ENCODE data around the gene DES. TPM values are rescaled to one million over a fixed set of nuclear protein-coding genes. Genes with fewer than 3 reads are reported as not detected.

Gene DES
- total RNA-seq, 1 donor from 2014 or later: not detected

DNA sequence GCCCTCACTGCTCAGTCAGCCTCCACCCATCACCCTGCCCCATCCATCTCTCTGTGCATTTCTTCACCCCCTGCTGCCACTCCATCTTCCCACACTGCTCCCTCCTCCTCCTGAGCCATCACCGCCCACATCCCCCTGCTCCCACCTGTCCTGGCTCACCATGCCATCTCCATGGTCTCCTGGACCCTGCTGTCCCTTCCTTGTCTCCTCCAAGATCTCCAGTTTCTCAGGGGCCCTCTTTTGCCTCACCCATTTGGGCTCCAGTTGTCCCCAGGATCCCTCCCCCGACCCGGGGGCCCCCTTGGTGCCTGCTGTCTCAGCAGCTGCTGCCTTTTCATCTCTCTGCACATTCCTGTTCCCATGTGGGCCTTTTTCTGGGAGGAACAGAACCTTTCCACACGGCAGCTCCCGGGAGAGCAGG, 27.1 kb downstream of the DES start:
- no peaks in the 10 kb centered on the region for H3K36me3 ChIP-seq
- DNase-seq (ENCODE audit: low spot score): no peak
- H3K9ac ChIP-seq: no peak overlapping the region
- Mint-ChIP-seq H3K27me3 (ENCODE audit: insufficient read depth, low read depth) (peaks cover 8% of the 10 kb centered on the region), H3K4me1 (peaks cover 56% of the 10 kb centered on the region), H3K9me3 (no peaks in the 10 kb centered on the region), H3K36me3 (peaks cover 3% of the 10 kb centered on the region), H3K4me3 (peak overlapping the region; percentile 50), H3K27ac (no peak overlapping the region)
- H3K79me2 ChIP-seq (ENCODE audit: low read depth): no peaks in the 10 kb centered on the region
- no peak overlapping the region for H3K4me3 ChIP-seq
- H3K27me3 ChIP-seq: peaks cover 69% of the 10 kb centered on the region
- TF ChIP-seq EZH2phosphoT487 (IDR thresholded peaks at IDR 0.05) (no peak), EZH2 (IDR thresholded peaks at IDR 0.05) (no peak), CTCF (IDR thresholded peaks at IDR 0.05) (no peak)
- H3F3A ChIP-seq (ENCODE audit: low read depth): peaks cover 3% of the 10 kb centered on the region
- H2AFZ ChIP-seq (replicated peaks): no peak overlapping the region
- no peak overlapping the region for H3K27ac ChIP-seq
- H3K9me3 ChIP-seq (ENCODE audit: low read depth): no peaks in the 10 kb centered on the region
- H4K20me1 ChIP-seq (ENCODE audit: low read depth): no peaks in the 10 kb centered on the region
- peaks cover 19% of the 10 kb centered on the region for H3K4me1 ChIP-seq
- H3K4me2 ChIP-seq: no peak overlapping the region

DNA sequence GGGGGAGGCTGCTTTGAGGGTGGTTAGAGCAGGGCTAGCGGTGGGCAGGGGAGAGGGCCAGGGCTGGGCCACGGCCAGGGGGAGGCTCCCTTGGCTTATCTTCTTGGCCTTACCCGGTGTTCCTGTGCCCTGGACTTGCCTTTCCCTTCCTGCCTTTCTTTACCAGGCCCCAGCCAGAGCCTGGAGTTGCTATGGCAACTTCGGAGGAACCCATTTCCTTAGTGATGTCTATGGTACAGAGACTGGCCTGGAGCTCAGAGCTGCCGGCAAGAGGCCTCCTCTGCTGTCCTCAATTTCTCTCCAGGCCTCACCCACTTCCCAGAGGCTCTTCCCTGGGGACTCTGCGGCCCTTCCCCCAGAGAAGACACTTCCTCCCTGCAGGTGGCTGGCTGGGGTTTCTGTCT, 27.9 kb downstream of the DES start:
- Histone ChIP-seq H3K9me3 (ENCODE audit: low read depth) (no peaks in the 10 kb centered on the region), H3K27ac (no peak overlapping the region), H3K4me1 (peaks cover 19% of the 10 kb centered on the region), H2AFZ (replicated peaks) (no peak overlapping the region), H3K27me3 (peaks cover 61% of the 10 kb centered on the region), H3K4me2 (no peak overlapping the region), H4K20me1 (ENCODE audit: low read depth) (no peaks in the 10 kb centered on the region), H3K79me2 (ENCODE audit: low read depth) (no peaks in the 10 kb centered on the region), H3K36me3 (no peaks in the 10 kb centered on the region), H3F3A (ENCODE audit: low read depth) (peaks cover 3% of the 10 kb centered on the region), H3K9ac (no peak overlapping the region), H3K4me3 (no peak overlapping the region)
- DNase-seq (ENCODE audit: low spot score): peak; percentile 67
- Mint-ChIP-seq H3K4me1 (peaks cover 53% of the 10 kb centered on the region), H3K27ac (peak overlapping the region; percentile 53), H3K9me3 (no peaks in the 10 kb centered on the region), H3K4me3 (peak overlapping the region; percentile 27), H3K36me3 (peaks cover 3% of the 10 kb centered on the region), H3K27me3 (ENCODE audit: insufficient read depth, low read depth) (peaks cover 6% of the 10 kb centered on the region)
- TF ChIP-seq EZH2 (IDR thresholded peaks at IDR 0.05): no peak
- TF ChIP-seq EZH2phosphoT487 (IDR thresholded peaks at IDR 0.05): no peak
- no peak for TF ChIP-seq CTCF (IDR thresholded peaks at IDR 0.05)

DNA sequence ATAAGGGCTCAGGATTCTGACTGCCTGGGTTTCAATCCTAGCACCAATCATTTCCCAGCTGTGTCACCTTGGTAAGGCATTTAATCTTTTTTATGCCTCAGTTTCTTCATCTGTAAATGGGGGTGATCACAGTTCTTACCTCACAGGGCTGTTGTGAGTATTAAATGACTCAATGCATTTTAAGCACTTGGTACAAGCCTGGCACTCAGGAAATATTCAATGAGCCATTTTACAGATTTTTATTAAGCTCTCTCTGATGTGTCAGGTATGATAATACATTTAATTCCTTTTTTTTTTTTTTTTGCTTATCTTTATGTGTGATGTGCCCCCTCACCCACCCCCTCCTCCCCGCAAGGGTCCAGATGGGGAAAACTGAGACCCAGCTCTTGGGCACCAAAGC, 28.5 kb downstream of the DES start:
- Histone ChIP-seq H3K27ac (no peak overlapping the region), H3K9ac (no peak overlapping the region), H3K79me2 (ENCODE audit: low read depth) (no peaks in the 10 kb centered on the region), H4K20me1 (ENCODE audit: low read depth) (no peaks in the 10 kb centered on the region), H3K4me2 (no peak overlapping the region), H3K4me1 (peaks cover 19% of the 10 kb centered on the region), H3F3A (ENCODE audit: low read depth) (peaks cover 3% of the 10 kb centered on the region), H2AFZ (replicated peaks) (no peak overlapping the region), H3K9me3 (ENCODE audit: low read depth) (no peaks in the 10 kb centered on the region), H3K4me3 (no peak overlapping the region), H3K36me3 (no peaks in the 10 kb centered on the region), H3K27me3 (peaks cover 55% of the 10 kb centered on the region)
- Mint-ChIP-seq H3K9me3 (no peaks in the 10 kb centered on the region), H3K4me3 (no peak overlapping the region), H3K27ac (no peak overlapping the region), H3K4me1 (peaks cover 48% of the 10 kb centered on the region), H3K27me3 (ENCODE audit: insufficient read depth, low read depth) (peaks cover 8% of the 10 kb centered on the region), H3K36me3 (peaks cover 3% of the 10 kb centered on the region)
- no peak for DNase-seq (ENCODE audit: low spot score)
- no peak for TF ChIP-seq EZH2 (IDR thresholded peaks at IDR 0.05)
- no peak for TF ChIP-seq CTCF (IDR thresholded peaks at IDR 0.05)
- TF ChIP-seq EZH2phosphoT487 (IDR thresholded peaks at IDR 0.05): no peak
